Measurements from ENCODE around the gene ELOF1. TPM values are rescaled to one million over a fixed set of nuclear protein-coding genes. Genes with fewer than 3 reads are reported as not detected.

ELOF1 gene
- total and polyA plus RNA-seq, 2 of the 4 experiments (the other 2 are of a cell fraction): 62.4 to 96.8 TPM

DNA sequence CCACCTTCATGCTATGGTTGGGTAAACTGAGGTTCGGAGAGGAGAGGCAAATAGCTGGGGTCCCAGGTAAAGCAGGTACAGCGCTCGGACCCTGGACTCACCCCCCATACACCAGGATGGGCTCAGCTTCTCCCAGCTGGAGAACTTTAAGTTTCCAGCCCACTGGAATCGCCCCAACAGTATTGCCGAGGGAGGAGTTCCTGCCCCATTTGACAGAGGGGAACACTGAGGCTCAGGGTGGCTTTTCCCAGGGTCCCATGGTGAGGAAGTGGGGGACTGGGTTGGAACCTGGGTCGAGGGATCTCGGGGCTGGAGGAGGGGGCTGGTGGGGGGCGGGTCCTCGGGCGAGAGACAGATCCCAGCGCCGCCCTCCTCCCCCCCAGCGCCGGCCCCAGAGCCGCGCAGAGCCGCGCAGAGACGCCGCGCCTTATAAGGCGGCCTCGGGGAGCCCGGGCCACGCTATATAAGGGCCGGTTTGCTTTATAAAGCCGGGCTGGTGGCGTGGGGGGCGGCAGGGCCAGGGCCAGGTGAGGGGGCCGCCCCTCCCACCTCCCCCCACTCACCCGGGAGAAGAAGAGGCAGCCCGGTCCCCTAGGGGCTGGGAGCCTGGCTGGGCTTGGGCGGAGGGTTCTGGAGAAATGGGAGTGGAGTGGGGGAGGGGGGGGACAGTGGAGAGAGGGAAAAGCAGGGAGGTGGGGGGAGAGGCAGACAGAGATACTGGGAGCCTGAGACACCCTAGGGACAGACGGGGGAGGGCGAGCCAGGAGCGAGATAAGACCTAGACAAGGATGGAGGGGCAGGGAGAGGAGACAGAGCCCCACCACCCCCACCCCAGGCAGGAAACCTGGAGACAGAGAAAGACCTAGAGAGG, 19.3 kb downstream of the ELOF1 start:
- Histone ChIP-seq H4K20me1 (ENCODE audit: insufficient read depth, low read length) (no peaks in the 10 kb centered on the region), H2AFZ (replicated peaks; ENCODE audit: low read length, poor library complexity) (peak overlapping the region; percentile 91), H4K91ac (ENCODE audit: insufficient read depth, low read depth, low read length) (peak overlapping the region; percentile 96), H3K4ac (ENCODE audit: low read depth, low read length) (peak overlapping the region; percentile 97), H3K9ac (ENCODE audit: low read depth, low read length) (peak overlapping the region; percentile 93), H3K4me1 (ENCODE audit: control insufficient read depth, insufficient read depth, low read length) (peaks cover 21% of the 10 kb centered on the region), H3K56ac (ENCODE audit: extremely low read depth, insufficient read depth, low read length) (peak overlapping the region; percentile 92), H2BK15ac (ENCODE audit: low read depth, low read length) (peak overlapping the region; percentile 99; the same call in 2 of the 3 replicates), H3K36me3 (ENCODE audit: control insufficient read depth, insufficient read depth, low read length) (peaks cover 9% of the 10 kb centered on the region), H2BK120ac (ENCODE audit: low read depth, low read length) (peak overlapping the region; percentile 87), H3K79me1 (ENCODE audit: low read depth in 1 of 2, low read length in 2 of 2) (peaks cover 7 to 31% of the 10 kb centered on the region in 2 experiments), H4K8ac (ENCODE audit: low read depth in 2 of 2, low read length in 2 of 2) (peak overlapping the region; percentile 89 to 99), H2BK5ac (ENCODE audit: low read depth, low read length, poor library complexity, severe bottlenecking) (peak overlapping the region; percentile 85), H2AK9ac (replicated peaks; ENCODE audit: low read depth, low read length, poor library complexity) (peak overlapping the region; percentile 98), H3K9me1 (ENCODE audit: insufficient read depth, low read length) (peaks cover 17% of the 10 kb centered on the region), H3K4me2 (ENCODE audit: low read depth, low read length) (peak overlapping the region; percentile 87), H3K4me3 (ENCODE audit: insufficient read depth, low read depth, low read length) (peak overlapping the region; percentile 65), H3K18ac (ENCODE audit: low read depth, low read length) (peak overlapping the region; percentile 84), H3K27me3 (ENCODE audit: control insufficient read depth, insufficient read depth, low read length) (no peaks in the 10 kb centered on the region), H2AK5ac (ENCODE audit: low read depth, low read length) (peak overlapping the region; percentile 99), H2BK20ac (ENCODE audit: low read depth, low read length) (peak overlapping the region; percentile 63), H3K14ac (replicated peaks; ENCODE audit: low read depth, low read length) (peak overlapping the region; percentile 94), H3K9me3 (ENCODE audit: control insufficient read depth, insufficient read depth, low read length) (no peaks in the 10 kb centered on the region), H4K5ac (ENCODE audit: low read depth, low read length) (peak overlapping the region; percentile 94), H3K27ac (ENCODE audit: insufficient read depth, low read length) (peak overlapping the region; percentile 91), H3K23ac (ENCODE audit: low read depth, low read length) (peak overlapping the region; percentile 92)
- TF ChIP-seq, protein P1, sequence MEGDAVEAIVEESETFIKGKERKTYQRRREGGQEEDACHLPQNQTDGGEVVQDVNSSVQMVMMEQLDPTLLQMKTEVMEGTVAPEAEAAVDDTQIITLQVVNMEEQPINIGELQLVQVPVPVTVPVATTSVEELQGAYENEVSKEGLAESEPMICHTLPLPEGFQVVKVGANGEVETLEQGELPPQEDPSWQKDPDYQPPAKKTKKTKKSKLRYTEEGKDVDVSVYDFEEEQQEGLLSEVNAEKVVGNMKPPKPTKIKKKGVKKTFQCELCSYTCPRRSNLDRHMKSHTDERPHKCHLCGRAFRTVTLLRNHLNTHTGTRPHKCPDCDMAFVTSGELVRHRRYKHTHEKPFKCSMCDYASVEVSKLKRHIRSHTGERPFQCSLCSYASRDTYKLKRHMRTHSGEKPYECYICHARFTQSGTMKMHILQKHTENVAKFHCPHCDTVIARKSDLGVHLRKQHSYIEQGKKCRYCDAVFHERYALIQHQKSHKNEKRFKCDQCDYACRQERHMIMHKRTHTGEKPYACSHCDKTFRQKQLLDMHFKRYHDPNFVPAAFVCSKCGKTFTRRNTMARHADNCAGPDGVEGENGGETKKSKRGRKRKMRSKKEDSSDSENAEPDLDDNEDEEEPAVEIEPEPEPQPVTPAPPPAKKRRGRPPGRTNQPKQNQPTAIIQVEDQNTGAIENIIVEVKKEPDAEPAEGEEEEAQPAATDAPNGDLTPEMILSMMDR (conservative IDR thresholded peaks at IDR 0.05; ENCODE audit: low read depth, low read length): no peak
- TF ChIP-seq MAZ (IDR thresholded peaks at IDR 0.05; ENCODE audit: borderline replicate concordance, low read depth, low read length) (peak; percentile 23; the same call in 1 of the 2 replicates), RFX5 (IDR thresholded peaks at IDR 0.05; ENCODE audit: low read depth, low read length) (no peak), RCOR1 (IDR thresholded peaks at IDR 0.05; ENCODE audit: insufficient replicate concordance, low read length) (no peak), NFE2L2 (IDR thresholded peaks at IDR 0.05; ENCODE audit: low read depth, low read length) (no peak)
- POLR2A ChIA-PET (ENCODE audit: unreplicated experiment): no interaction called here
- BruUV-seq (replicated peaks): no TSS peak
- intact Hi-C loops (cut with micrococcal nuclease): loop anchor here (2.0 kb wide), 1 partner anchor 19 kb away; the partner anchor contains the start of gene ELOF1
- dilution Hi-C loops (cut with HindIII; ENCODE audit: low sequenced_read_pairs, unreplicated experiment): no loop called here
- CTCF ChIA-PET: no interaction called here
- 0% methylated on average over 1 of the region's 36 CpGs; no CpG with 5 or more reads in 1 of the 2 experiments for WGBS, 2 experiments (ENCODE audit: extremely low coverage in 2 of 2, insufficient read length in 1 of 2)
- in situ Hi-C loops (cut with MboI; ENCODE audit: low sequenced_read_pairs): no loop called here
- ATAC-seq (ENCODE audit: low read depth) (peak; percentile 68), DNase-seq (peak; percentile 22)
